Fibroblast of lung (primary cell): ENCODE measurements around the gene JAK2. TPM values are rescaled to one million over a fixed set of nuclear protein-coding genes. Genes with fewer than 3 reads are reported as not detected.

Experiments used
- DNase-seq, 2 donors: peaks; one replicate each; pipeline versions ENCODE4 v3.0.0 to v3.0.0-alpha.2; 2010; ENCODE audit warnings: low read depth in 2 of 2
- H2AFZ ChIP-seq: 2 replicates; pipeline ENCODE4 v1.5.1; 2012; ENCODE audit warnings: low read length, control low read depth, inconsistent platforms
- H3K27ac ChIP-seq: 2 replicates; pipeline ENCODE4 v1.5.1; 2011; ENCODE audit warnings: low read length, control low read depth; ENCODE audit not compliant: insufficient read depth
- H3K27me3 ChIP-seq: 2 replicates; pipeline ENCODE4 v1.5.1; 2011; ENCODE audit warnings: mild to moderate bottlenecking, low read length; ENCODE audit not compliant: control insufficient read depth, insufficient read depth
- H3K36me3 ChIP-seq: 2 replicates; pipeline ENCODE4 v1.5.1; 2011; ENCODE audit warnings: low read length; ENCODE audit not compliant: control insufficient read depth, insufficient read depth
- H3K4me1 ChIP-seq: 2 replicates; pipeline ENCODE4 v1.5.1; 2011; ENCODE audit warnings: low read length; ENCODE audit not compliant: control insufficient read depth, insufficient read depth; ENCODE audit errors: extremely low read depth
- H3K4me2 ChIP-seq: 2 replicates; pipeline ENCODE4 v1.5.1; 2011; ENCODE audit warnings: low read length, control low read depth; ENCODE audit not compliant: insufficient read depth; ENCODE audit errors: extremely low read depth
- H3K4me3 ChIP-seq, 4 experiments: fragments of 200-600 bp in 1 of 4; sonication (generic) in 1 of 4; replicated peaks in 1 of 4; 2 replicates each; pipeline ENCODE4 v1.5.1; 2011 to 2016; ENCODE audit warnings: low read length in 4 of 4, low read depth in 3 of 4, mild to moderate bottlenecking in 3 of 4, control low read depth in 2 of 4, inconsistent platforms in 1 of 4, mixed read lengths in 1 of 4; ENCODE audit not compliant: insufficient read depth in 1 of 4; ENCODE audit errors: control extremely low read depth in 1 of 4
- H3K79me2 ChIP-seq: 2 replicates; pipeline ENCODE4 v1.5.1; 2012; ENCODE audit warnings: mild to moderate bottlenecking, low read length, inconsistent platforms; ENCODE audit not compliant: control insufficient read depth, insufficient read depth
- H3K9ac ChIP-seq: 2 replicates; pipeline ENCODE4 v1.5.1; 2011; ENCODE audit warnings: mild to moderate bottlenecking, low read length, control low read depth; ENCODE audit not compliant: insufficient read depth
- H3K9me3 ChIP-seq: 2 replicates; pipeline ENCODE4 v1.5.1; 2012; ENCODE audit warnings: low read depth, low read length; ENCODE audit not compliant: control insufficient read depth, insufficient read depth
- H4K20me1 ChIP-seq: 2 replicates; pipeline ENCODE4 v1.5.1; 2011; ENCODE audit warnings: low read length; ENCODE audit not compliant: control insufficient read depth, insufficient read depth; ENCODE audit errors: extremely low read depth
- EZH2 ChIP-seq: IDR thresholded peaks from 2 replicates; pipeline ENCODE4 v1.5.1; 2012; ENCODE audit warnings: low read length, control low read depth, mild to moderate bottlenecking; ENCODE audit errors: missing control alignments
- polyA plus RNA-seq, 2 donors: library from polyadenylated mRNA; depleted of rRNA in 1 of 2; stranded (reverse) in 1 of 2; unstranded in 1 of 2; fragments of >200 nt; gene quantifications; 2 replicates each; pipeline ENCODE4 v1.2.1, GENCODE V29; 2011 to 2012; ENCODE audit warnings: missing spikeins in 1 of 2
- total RNA-seq: library from RNA; depleted of rRNA; stranded (reverse); fragments of >200 nt; gene quantifications from 2 replicates; pipeline ENCODE4 v1.2.1, GENCODE V29; 2014
- TF ChIP-seq, protein P1 (sequence below), 2 donors: IDR thresholded peaks in 1 of 2; conservative IDR thresholded peaks in 1 of 2; 1 replicate in 1 of 2; 2 replicates in 1 of 2; pipeline ENCODE4 v1.5.1; 2011 to 2012; ENCODE audit warnings: low read length in 2 of 2, control low read depth in 1 of 2, inconsistent platforms in 1 of 2, low read depth in 1 of 2, mild to moderate bottlenecking in 1 of 2

The JAK2 gene
- total and polyA plus RNA-seq, 2 donors (not counting 1 experiment from before 2014, with no cell fraction given) = 5.0 to 13.4 TPM

DNA sequence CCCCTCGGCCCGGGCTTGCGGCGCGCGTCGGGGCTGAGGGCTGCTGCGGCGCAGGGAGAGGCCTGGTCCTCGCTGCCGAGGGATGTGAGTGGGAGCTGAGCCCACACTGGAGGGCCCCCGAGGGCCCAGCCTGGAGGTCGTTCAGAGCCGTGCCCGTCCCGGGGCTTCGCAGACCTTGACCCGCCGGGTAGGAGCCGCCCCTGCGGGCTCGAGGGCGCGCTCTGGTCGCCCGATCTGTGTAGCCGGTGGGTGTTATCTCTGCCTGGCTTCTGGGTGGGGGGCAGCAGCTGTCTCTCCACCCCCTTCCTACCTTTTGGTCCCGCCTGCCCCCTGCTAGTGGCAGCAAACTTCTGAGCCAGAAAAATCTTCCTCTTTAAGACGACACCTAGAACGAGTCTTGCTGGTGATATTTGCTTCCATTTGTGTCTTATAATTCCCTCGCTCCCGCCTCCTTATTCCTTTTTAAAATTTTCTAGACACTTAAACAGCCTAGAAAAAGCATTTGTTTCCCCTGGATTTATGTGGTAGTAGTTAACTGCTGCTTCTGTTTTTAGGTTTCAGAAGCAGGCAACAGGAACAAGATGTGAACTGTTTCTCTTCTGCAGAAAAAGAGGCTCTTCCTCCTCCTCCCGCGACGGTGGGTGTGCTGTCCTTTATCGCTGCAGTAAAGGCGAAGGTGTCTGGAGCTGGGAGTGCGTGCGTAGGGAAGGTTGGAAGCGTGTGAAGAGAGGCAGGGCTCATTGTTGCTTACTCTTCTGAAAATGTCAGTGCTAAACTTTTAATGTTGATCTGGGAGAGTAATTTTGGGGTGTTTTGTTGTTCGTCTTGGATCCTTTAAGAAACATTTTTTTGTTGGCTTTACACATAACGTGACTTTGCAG is 554 bp downstream of the JAK2 start:
- H3K4me2 ChIP-seq = peak overlapping the region; percentile 81
- H3K4me3 ChIP-seq = peak overlapping the region; percentile 58 to 83 (median 67)
- peak overlapping the region; percentile 91 for H3K9ac ChIP-seq
- peak; percentile 48 to 57 for DNase-seq
- H3K27ac ChIP-seq = peak overlapping the region; percentile 91
- H3K4me1 ChIP-seq = peaks cover 9% of the 10 kb centered on the region
- H3K36me3 ChIP-seq = no peaks in the 10 kb centered on the region
- no peak for TF ChIP-seq EZH2
- TF ChIP-seq, protein P1, sequence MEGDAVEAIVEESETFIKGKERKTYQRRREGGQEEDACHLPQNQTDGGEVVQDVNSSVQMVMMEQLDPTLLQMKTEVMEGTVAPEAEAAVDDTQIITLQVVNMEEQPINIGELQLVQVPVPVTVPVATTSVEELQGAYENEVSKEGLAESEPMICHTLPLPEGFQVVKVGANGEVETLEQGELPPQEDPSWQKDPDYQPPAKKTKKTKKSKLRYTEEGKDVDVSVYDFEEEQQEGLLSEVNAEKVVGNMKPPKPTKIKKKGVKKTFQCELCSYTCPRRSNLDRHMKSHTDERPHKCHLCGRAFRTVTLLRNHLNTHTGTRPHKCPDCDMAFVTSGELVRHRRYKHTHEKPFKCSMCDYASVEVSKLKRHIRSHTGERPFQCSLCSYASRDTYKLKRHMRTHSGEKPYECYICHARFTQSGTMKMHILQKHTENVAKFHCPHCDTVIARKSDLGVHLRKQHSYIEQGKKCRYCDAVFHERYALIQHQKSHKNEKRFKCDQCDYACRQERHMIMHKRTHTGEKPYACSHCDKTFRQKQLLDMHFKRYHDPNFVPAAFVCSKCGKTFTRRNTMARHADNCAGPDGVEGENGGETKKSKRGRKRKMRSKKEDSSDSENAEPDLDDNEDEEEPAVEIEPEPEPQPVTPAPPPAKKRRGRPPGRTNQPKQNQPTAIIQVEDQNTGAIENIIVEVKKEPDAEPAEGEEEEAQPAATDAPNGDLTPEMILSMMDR (conservative IDR thresholded peaks at IDR 0.05 in 1 of 2, IDR thresholded peaks at IDR 0.05 in 1 of 2; ENCODE audit: low read depth in 1 of 2, low read length in 2 of 2) = no peak
- H4K20me1 ChIP-seq = no peaks in the 10 kb centered on the region
- H2AFZ ChIP-seq = peak overlapping the region; percentile 67
- H3K9me3 ChIP-seq = no peaks in the 10 kb centered on the region
- no peaks in the 10 kb centered on the region for H3K27me3 ChIP-seq
- peaks cover 30% of the 10 kb centered on the region for H3K79me2 ChIP-seq

DNA sequence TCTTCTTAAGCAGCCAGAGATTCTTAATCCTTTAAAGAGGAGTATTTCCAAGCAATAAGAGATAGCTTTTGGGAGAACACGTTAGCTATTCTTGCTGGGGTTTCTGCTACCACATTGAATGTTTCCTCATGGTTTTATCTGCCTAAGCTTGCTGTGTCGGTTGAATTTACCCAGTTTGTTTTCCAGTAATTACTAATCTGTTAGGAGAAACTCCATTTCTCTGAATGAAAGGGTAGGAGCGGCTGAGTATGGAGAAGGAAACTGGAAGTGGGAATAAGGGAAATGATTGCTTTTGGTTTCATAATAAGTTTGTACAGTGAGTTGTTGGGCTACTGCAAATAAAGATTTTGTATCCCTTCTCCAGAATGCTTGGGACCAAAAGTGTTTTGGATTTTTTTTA is 1.2 kb downstream of the JAK2 start:
- H2AFZ ChIP-seq = peak overlapping the region; percentile 23
- peak in 1 of 2 donors; percentile 36 for DNase-seq
- H3K4me2 ChIP-seq = peak overlapping the region; percentile 81
- peaks cover 9% of the 10 kb centered on the region for H3K4me1 ChIP-seq
- no peaks in the 10 kb centered on the region for H3K9me3 ChIP-seq
- no peaks in the 10 kb centered on the region for H3K36me3 ChIP-seq
- H4K20me1 ChIP-seq = no peaks in the 10 kb centered on the region
- peaks cover 30% of the 10 kb centered on the region for H3K79me2 ChIP-seq
- TF ChIP-seq, protein P1 (conservative IDR thresholded peaks at IDR 0.05 in 1 of 2, IDR thresholded peaks at IDR 0.05 in 1 of 2; ENCODE audit: low read depth in 1 of 2, low read length in 2 of 2) = no peak
- TF ChIP-seq EZH2 = no peak
- H3K27ac ChIP-seq = peak overlapping the region; percentile 91
- H3K4me3 ChIP-seq = peak overlapping the region; percentile 58 to 83 (median 67)
- peak overlapping the region; percentile 33 for H3K9ac ChIP-seq
- H3K27me3 ChIP-seq = no peaks in the 10 kb centered on the region

DNA sequence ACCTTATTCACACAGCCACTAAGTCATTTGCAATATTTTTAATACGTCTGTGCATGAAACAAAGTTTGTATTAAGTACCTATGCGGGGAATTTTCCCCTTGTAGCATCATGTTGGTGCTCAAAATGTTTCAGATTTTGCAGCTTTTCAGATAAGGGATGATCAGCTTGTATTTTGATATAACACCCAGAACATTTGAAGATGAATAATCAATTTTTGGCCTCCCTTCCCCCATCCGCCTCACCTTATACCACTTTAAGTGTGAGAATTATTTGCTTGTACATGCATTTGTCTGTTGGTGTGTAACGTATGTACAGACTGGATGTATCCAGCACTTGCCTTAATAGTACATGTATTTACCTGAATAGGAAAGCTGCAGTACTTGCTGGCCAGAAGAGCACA is 1.7 kb downstream of the JAK2 start:
- Histone ChIP-seq H4K20me1 (no peaks in the 10 kb centered on the region), H3K27ac (no peak overlapping the region), H3K9me3 (no peaks in the 10 kb centered on the region), H2AFZ (no peak overlapping the region), H3K4me3 (peak overlapping the region; percentile 58 to 83 (median 67)), H3K27me3 (no peaks in the 10 kb centered on the region), H3K9ac (no peak overlapping the region), H3K36me3 (no peaks in the 10 kb centered on the region), H3K79me2 (peaks cover 30% of the 10 kb centered on the region), H3K4me1 (peaks cover 9% of the 10 kb centered on the region), H3K4me2 (peak overlapping the region; percentile 81)
- no peak for TF ChIP-seq EZH2
- TF ChIP-seq, protein P1 (conservative IDR thresholded peaks at IDR 0.05 in 1 of 2, IDR thresholded peaks at IDR 0.05 in 1 of 2; ENCODE audit: low read depth in 1 of 2, low read length in 2 of 2) = no peak
- no peak for DNase-seq
